ENCODE results near the gene ATE1. TPM values are rescaled to one million over a fixed set of nuclear protein-coding genes. Genes with fewer than 3 reads are reported as not detected.

Gene ATE1
- total RNA-seq, 1 donor from 2014 or later, result 33.0 TPM

DNA sequence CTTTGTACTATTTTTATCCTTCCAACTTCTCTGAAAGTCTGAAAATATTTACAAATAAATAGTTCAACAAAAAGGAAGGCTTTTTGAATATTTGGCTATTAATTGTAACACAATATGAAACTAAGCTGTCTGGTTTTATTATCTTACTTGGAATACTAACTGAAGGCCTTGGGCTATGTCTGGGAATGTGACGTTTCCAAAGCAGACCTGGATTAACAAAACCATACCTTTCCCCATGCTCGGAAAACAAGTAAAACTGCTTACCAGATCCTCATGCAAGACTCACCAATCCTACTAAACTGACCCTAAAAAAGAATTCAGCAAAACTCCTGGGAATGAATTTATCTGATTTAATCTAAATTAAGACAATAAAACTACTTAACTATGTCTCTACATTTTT, 116.4 kb downstream of the ATE1 start:
- TF ChIP-seq, protein P1, sequence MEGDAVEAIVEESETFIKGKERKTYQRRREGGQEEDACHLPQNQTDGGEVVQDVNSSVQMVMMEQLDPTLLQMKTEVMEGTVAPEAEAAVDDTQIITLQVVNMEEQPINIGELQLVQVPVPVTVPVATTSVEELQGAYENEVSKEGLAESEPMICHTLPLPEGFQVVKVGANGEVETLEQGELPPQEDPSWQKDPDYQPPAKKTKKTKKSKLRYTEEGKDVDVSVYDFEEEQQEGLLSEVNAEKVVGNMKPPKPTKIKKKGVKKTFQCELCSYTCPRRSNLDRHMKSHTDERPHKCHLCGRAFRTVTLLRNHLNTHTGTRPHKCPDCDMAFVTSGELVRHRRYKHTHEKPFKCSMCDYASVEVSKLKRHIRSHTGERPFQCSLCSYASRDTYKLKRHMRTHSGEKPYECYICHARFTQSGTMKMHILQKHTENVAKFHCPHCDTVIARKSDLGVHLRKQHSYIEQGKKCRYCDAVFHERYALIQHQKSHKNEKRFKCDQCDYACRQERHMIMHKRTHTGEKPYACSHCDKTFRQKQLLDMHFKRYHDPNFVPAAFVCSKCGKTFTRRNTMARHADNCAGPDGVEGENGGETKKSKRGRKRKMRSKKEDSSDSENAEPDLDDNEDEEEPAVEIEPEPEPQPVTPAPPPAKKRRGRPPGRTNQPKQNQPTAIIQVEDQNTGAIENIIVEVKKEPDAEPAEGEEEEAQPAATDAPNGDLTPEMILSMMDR (IDR thresholded peaks at IDR 0.05; ENCODE audit: unreplicated experiment), result no peak
- no peaks in the 10 kb centered on the region for H3K9me3 Mint-ChIP-seq
- H3K36me3 Mint-ChIP-seq, result no peaks in the 10 kb centered on the region
- no peak overlapping the region for H3K4me3 Mint-ChIP-seq
- no peak for DNase-seq (ENCODE audit: low spot score in 2 of 2, unreplicated experiment in 2 of 2)
- peak overlapping the region; percentile 84 for H3K27ac Mint-ChIP-seq
- H3K27me3 Mint-ChIP-seq (ENCODE audit: low read depth), result no peaks in the 10 kb centered on the region
- H3K4me1 Mint-ChIP-seq, result peaks cover 11% of the 10 kb centered on the region

GRCh38 chr10:121808835-121809234, 119.0 kb downstream of the ATE1 start:
- TF ChIP-seq, protein P1 (IDR thresholded peaks at IDR 0.05; ENCODE audit: unreplicated experiment), result no peak
- H3K27ac Mint-ChIP-seq, result no peak overlapping the region

GRCh38 chr10:121804460-121804859, 123.4 kb downstream of the ATE1 start:
- no peaks in the 10 kb centered on the region for H3K9me3 Mint-ChIP-seq
- TF ChIP-seq, protein P1 (IDR thresholded peaks at IDR 0.05; ENCODE audit: unreplicated experiment), result no peak
- no peaks in the 10 kb centered on the region for H3K27me3 Mint-ChIP-seq (ENCODE audit: low read depth)

More at GRCh38 chr10:121808835-121809234, 119.0 kb downstream of the ATE1 start:
- DNase-seq (ENCODE audit: low spot score in 2 of 2, unreplicated experiment in 2 of 2), result no peak
- Mint-ChIP-seq H3K27me3 (ENCODE audit: low read depth) (no peaks in the 10 kb centered on the region), H3K36me3 (no peaks in the 10 kb centered on the region), H3K9me3 (no peaks in the 10 kb centered on the region), H3K4me1 (peaks cover 13% of the 10 kb centered on the region), H3K4me3 (no peak overlapping the region)

DNA sequence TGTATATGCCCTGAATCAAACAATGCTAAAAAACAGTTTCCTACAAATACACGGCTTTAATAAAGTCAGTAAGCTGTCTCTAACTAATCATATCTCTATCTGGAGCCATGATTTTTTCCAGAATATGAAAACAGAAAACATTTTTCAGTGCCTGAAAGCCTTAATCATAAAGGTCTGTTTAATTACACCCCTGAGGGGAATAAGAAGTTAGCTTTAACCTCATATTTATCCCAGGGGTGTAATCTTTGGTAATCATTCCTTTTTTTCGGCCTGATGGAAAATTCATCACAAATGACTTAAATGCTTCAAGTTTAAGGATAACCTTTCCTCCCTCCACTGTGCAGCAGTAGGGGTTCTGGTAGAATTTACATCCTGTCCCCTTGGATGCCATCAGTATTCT, 124.2 kb downstream of the ATE1 start:
- Mint-ChIP-seq H3K27ac (peak overlapping the region; percentile 66), H3K4me3 (no peak overlapping the region)

More at GRCh38 chr10:121804460-121804859, 123.4 kb downstream of the ATE1 start:
- H3K4me3 Mint-ChIP-seq, result no peak overlapping the region
- peaks cover 3% of the 10 kb centered on the region for H3K36me3 Mint-ChIP-seq
- H3K27ac Mint-ChIP-seq, result no peak overlapping the region
- H3K4me1 Mint-ChIP-seq, result peaks cover 26% of the 10 kb centered on the region
- DNase-seq (ENCODE audit: low spot score in 2 of 2, unreplicated experiment in 2 of 2), result no peak

DNA sequence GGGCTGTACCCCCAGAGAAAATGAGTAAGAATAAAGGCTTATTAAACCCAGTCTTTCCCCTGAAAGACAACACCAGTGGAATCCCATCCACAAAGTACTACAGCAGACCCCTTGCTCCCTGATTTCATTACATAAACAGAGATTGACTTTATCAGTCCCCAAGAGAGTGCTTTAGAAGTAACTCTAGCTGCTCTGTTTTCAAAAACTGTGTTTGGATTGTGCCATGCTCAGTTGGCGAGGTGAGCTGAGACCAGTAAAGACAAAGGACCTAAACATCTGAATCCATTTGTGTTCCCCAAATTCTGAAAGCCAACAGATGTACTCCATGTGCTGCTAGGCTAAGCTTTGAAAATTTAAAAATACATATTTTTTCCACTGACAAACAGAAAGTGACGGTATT, 127.0 kb downstream of the ATE1 start:
- Mint-ChIP-seq H3K27me3 (ENCODE audit: low read depth) (no peaks in the 10 kb centered on the region), H3K4me1 (peaks cover 35% of the 10 kb centered on the region), H3K36me3 (peaks cover 3% of the 10 kb centered on the region), H3K9me3 (no peaks in the 10 kb centered on the region), H3K4me3 (no peak overlapping the region), H3K27ac (peak overlapping the region; percentile 64)
- DNase-seq (ENCODE audit: low spot score in 2 of 2, unreplicated experiment in 2 of 2), result no peak
- TF ChIP-seq, protein P1 (IDR thresholded peaks at IDR 0.05; ENCODE audit: unreplicated experiment), result no peak

More for the DNA sequence above, 124.2 kb downstream of the ATE1 start:
- DNase-seq (ENCODE audit: low spot score in 2 of 2, unreplicated experiment in 2 of 2), result no peak
- Mint-ChIP-seq H3K27me3 (ENCODE audit: low read depth) (no peaks in the 10 kb centered on the region), H3K9me3 (no peaks in the 10 kb centered on the region), H3K4me1 (peaks cover 31% of the 10 kb centered on the region), H3K36me3 (peaks cover 3% of the 10 kb centered on the region)
- TF ChIP-seq, protein P1 (IDR thresholded peaks at IDR 0.05; ENCODE audit: unreplicated experiment), result no peak

GRCh38 chr10:121800146-121800545, 127.7 kb downstream of the ATE1 start:
- Mint-ChIP-seq H3K9me3 (no peaks in the 10 kb centered on the region), H3K27me3 (ENCODE audit: low read depth) (no peaks in the 10 kb centered on the region), H3K27ac (no peak overlapping the region), H3K36me3 (peaks cover 3% of the 10 kb centered on the region), H3K4me1 (peaks cover 39% of the 10 kb centered on the region), H3K4me3 (no peak overlapping the region)
- DNase-seq (ENCODE audit: low spot score in 2 of 2, unreplicated experiment in 2 of 2), result no peak
- TF ChIP-seq, protein P1 (IDR thresholded peaks at IDR 0.05; ENCODE audit: unreplicated experiment), result no peak

Measured in mesothelial cell of epicardium (in vitro differentiated cells).